Inflammatory macrophage treated with lipopolysaccharide for 4 hours (primary cell): ENCODE data around the gene NAGPA.

ENCODE experiments used
- DNase-seq: peaks from one replicate; pipeline ENCODE4 v3.0.0-alpha.2; 2020

The NAGPA gene

GRCh38 chr16:5026664-5027063 lies 7.1 kb downstream of the NAGPA start:
- DNase-seq: no peak

- DNase-seq: no peak
Measured at GRCh38 chr16:5025171-5025632, 8.5 kb downstream of the NAGPA start.

GRCh38 chr16:5024632-5025031 lies 9.1 kb downstream of the NAGPA start:
- DNase-seq: no peak

- no peak for DNase-seq
Measured at GRCh38 chr16:5022521-5022920, 11.2 kb downstream of the NAGPA start.

GRCh38 chr16:5020551-5020950 lies 13.2 kb downstream of the NAGPA start:
- DNase-seq: peak; percentile 22

GRCh38 chr16:5019775-5020174 lies 14.0 kb downstream of the NAGPA start:
- no peak for DNase-seq

GRCh38 chr16:5018793-5019192 lies 14.9 kb downstream of the NAGPA start:
- DNase-seq: no peak

GRCh38 chr16:5017678-5017969 lies 16.1 kb downstream of the NAGPA start:
- no peak for DNase-seq

- no peak for DNase-seq
Measured at GRCh38 chr16:5016967-5017677, 16.6 kb downstream of the NAGPA start.

- no peak for DNase-seq
Measured at GRCh38 chr16:5015887-5016286, 17.8 kb downstream of the NAGPA start.

GRCh38 chr16:5015351-5015750 lies 18.4 kb downstream of the NAGPA start:
- no peak for DNase-seq

GRCh38 chr16:5012887-5013286 lies 20.8 kb downstream of the NAGPA start:
- no peak for DNase-seq

GRCh38 chr16:5011637-5012036 lies 22.1 kb downstream of the NAGPA start:
- DNase-seq: no peak

GRCh38 chr16:5010576-5011329 lies 23.0 kb downstream of the NAGPA start:
- DNase-seq: no peak

- DNase-seq: no peak
Measured at GRCh38 chr16:5008311-5008731, 25.4 kb downstream of the NAGPA start.

GRCh38 chr16:5007256-5007655 lies 26.5 kb downstream of the NAGPA start:
- DNase-seq: no peak

- DNase-seq: no peak
Measured at GRCh38 chr16:5006348-5007193, 27.2 kb downstream of the NAGPA start.

- DNase-seq: no peak
Measured at GRCh38 chr16:5005916-5006315, 27.8 kb downstream of the NAGPA start.

- DNase-seq: no peak
Measured at GRCh38 chr16:5004311-5004710, 29.4 kb downstream of the NAGPA start.

GRCh38 chr16:5003828-5004227 lies 29.9 kb downstream of the NAGPA start:
- DNase-seq: no peak

GRCh38 chr16:5003211-5003610 lies 30.5 kb downstream of the NAGPA start:
- DNase-seq: no peak

- DNase-seq: no peak
Measured at GRCh38 chr16:5002699-5003143, 31.0 kb downstream of the NAGPA start.

GRCh38 chr16:5001986-5002385 lies 31.7 kb downstream of the NAGPA start:
- DNase-seq: no peak

GRCh38 chr16:5001571-5001970 lies 32.2 kb downstream of the NAGPA start:
- DNase-seq: peak; percentile 11
